Keratinocyte (primary cell): Measurements from ENCODE around the gene ODAD3. TPM values are rescaled to one million over a fixed set of nuclear protein-coding genes. Genes with fewer than 3 reads are reported as not detected.
A peak's percentile ranks its signal among the peaks of the same experiment; 100 is the strongest.

ENCODE experiments used
- DNase-seq: peaks from one replicate; pipeline ENCODE4 v3.0.0-alpha.2; 2011; ENCODE audit warnings: low read depth, missing footprints, low spot score
- FAIRE-seq: peaks from 2 replicates; lab custom pipeline; 2011; peaks lifted over from hg19 to GRCh38; lab: Jason Lieb, UNC
- H2AFZ ChIP-seq: 2 replicates; pipeline ENCODE4 v1.6.0; 2012; ENCODE audit warnings: low read length, control low read depth, inconsistent platforms; ENCODE audit not compliant: control insufficient read depth
- H3K27ac ChIP-seq: 2 replicates; pipeline ENCODE4 v1.5.1; 2011; ENCODE audit warnings: low read length; ENCODE audit not compliant: control insufficient read depth, insufficient read depth
- H3K27me3 ChIP-seq: 3 replicates; pipeline ENCODE4 v1.6.0; 2011; ENCODE audit warnings: low read length; ENCODE audit not compliant: control insufficient read depth, insufficient read depth; ENCODE audit errors: extremely low read depth
- H3K36me3 ChIP-seq, 2 experiments: 2 replicates in 1 of 2; 3 replicates in 1 of 2; pipeline ENCODE4 v1.5.1; 2011; ENCODE audit warnings: low read length in 2 of 2, mild to moderate bottlenecking in 1 of 2; ENCODE audit not compliant: control insufficient read depth in 2 of 2, insufficient read depth in 2 of 2; ENCODE audit errors: extremely low read depth in 1 of 2
- H3K4me1 ChIP-seq: 3 replicates; pipeline ENCODE4 v1.5.1; 2011; ENCODE audit warnings: low read length; ENCODE audit not compliant: control insufficient read depth, insufficient read depth; ENCODE audit errors: extremely low read depth
- H3K4me2 ChIP-seq: 3 replicates; pipeline ENCODE4 v1.6.0; 2011; ENCODE audit warnings: low read depth, low read length; ENCODE audit not compliant: control insufficient read depth, insufficient read depth; ENCODE audit errors: extremely low read depth
- H3K4me3 ChIP-seq, 3 experiments: fragments of 200-600 bp in 1 of 3; sonication (generic) in 1 of 3; 2 replicates in 2 of 3; 3 replicates in 1 of 3; pipeline ENCODE4 v1.5.1; 2011 to 2016; ENCODE audit warnings: low read length in 3 of 3, mild to moderate bottlenecking in 3 of 3, control low read depth in 2 of 3, inconsistent platforms in 1 of 3, low read depth in 1 of 3, mixed read lengths in 1 of 3, mixed run types in 1 of 3, moderate library complexity in 1 of 3; ENCODE audit not compliant: control insufficient read depth in 2 of 3, insufficient read depth in 2 of 3; ENCODE audit errors: extremely low read depth in 1 of 3
- H3K79me2 ChIP-seq: 2 replicates; pipeline ENCODE4 v1.6.0; 2012; ENCODE audit warnings: low read length; ENCODE audit not compliant: control insufficient read depth, insufficient read depth
- H3K9ac ChIP-seq: 3 replicates; pipeline ENCODE4 v1.6.0; 2011; ENCODE audit warnings: low read length; ENCODE audit not compliant: control insufficient read depth, insufficient read depth; ENCODE audit errors: extremely low read depth
- H3K9me1 ChIP-seq: 3 replicates; pipeline ENCODE4 v1.6.0; 2011; ENCODE audit warnings: low read length; ENCODE audit not compliant: control insufficient read depth, insufficient read depth; ENCODE audit errors: extremely low read depth
- H3K9me3 ChIP-seq: 2 replicates; pipeline ENCODE4 v1.5.1; 2012; ENCODE audit warnings: low read depth, low read length; ENCODE audit not compliant: control insufficient read depth
- H4K20me1 ChIP-seq: 3 replicates; pipeline ENCODE4 v1.6.0; 2011; ENCODE audit warnings: low read length; ENCODE audit not compliant: control insufficient read depth, insufficient read depth; ENCODE audit errors: extremely low read depth
- CTCF ChIP-seq, 3 experiments: IDR thresholded peaks in 1 of 3; conservative IDR thresholded peaks in 1 of 3; optimal IDR thresholded peaks in 1 of 3; 2 replicates in 2 of 3; 3 replicates in 1 of 3; pipeline versions ENCODE3 to v1.5.1; 2011; ENCODE audit warnings: low read length in 3 of 3, mild to moderate bottlenecking in 3 of 3, moderate library complexity in 2 of 3, control low read depth in 1 of 3, inconsistent platforms in 1 of 3; ENCODE audit not compliant: insufficient read depth in 2 of 3; ENCODE audit errors: extremely low read depth in 1 of 3
- EZH2 ChIP-seq: IDR thresholded peaks from one replicate; pipeline ENCODE4 v1.6.1; 2012; ENCODE audit warnings: inconsistent platforms, mild to moderate bottlenecking, low read length, moderate library complexity
- dilution Hi-C: fragments of 300-500 bp; cut with MboI; formaldehyde crosslinking; loops from one replicate; pipeline ENCODE4 v1.7.0; 2020; ENCODE audit warnings: low sequenced_read_pairs; ENCODE audit not compliant: extremely low pct_ligation_motif_present
- polyA plus RNA-seq, 5 experiments: library from polyadenylated mRNA; depleted of rRNA in 3 of 5; stranded (reverse) in 3 of 5; stranded (forward) in 1 of 5; unstranded in 1 of 5; fragments of >200 nt; gene quantifications; 1 replicate in 1 of 5; 2 replicates in 3 of 5; 3 replicates in 1 of 5; pipeline versions ENCODE4 v1.2.1 to v1.2.3, GENCODE V29; 2011 to 2012; ENCODE audit warnings: missing spikeins in 2 of 5, low read depth in 1 of 5, low replicate concordance in 1 of 5

ODAD3 gene
- polyA plus RNA-seq, 1 donor (not counting 4 experiments of a cell fraction or from before 2014, with no cell fraction given): 0.09 TPM

DNA sequence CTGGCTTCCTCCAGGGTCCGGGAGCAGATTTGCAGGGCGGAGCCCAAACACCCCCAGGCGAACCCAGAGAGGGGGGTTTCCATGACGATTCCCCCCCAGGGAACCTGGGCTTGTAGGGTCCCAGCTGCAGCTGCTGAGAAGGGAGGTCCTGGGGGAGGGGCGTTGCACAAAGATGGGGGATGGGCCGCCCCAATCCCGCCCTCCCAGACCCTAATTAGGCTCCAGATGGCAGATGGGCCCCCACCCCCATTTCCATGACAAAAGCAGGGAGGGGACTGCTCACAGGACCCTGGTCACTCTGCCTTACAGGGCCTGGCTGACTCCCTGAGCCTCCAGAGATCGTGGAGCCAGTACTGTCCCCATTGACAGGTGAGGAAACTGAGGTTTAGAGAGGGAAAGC, 30.7 kb upstream of the ODAD3 start:
- Histone ChIP-seq H3K9me3 (no peaks in the 10 kb centered on the region), H3K27me3 (no peaks in the 10 kb centered on the region), H3K4me3 (no peak overlapping the region), H3K9me1 (no peaks in the 10 kb centered on the region), H3K79me2 (no peaks in the 10 kb centered on the region), H4K20me1 (no peaks in the 10 kb centered on the region), H3K36me3 (no peaks in the 10 kb centered on the region), H3K4me2 (no peak overlapping the region), H3K9ac (no peak overlapping the region), H2AFZ (no peak overlapping the region), H3K4me1 (no peaks in the 10 kb centered on the region), H3K27ac (no peak overlapping the region)
- FAIRE-seq: no peak
- no peak for DNase-seq
- TF ChIP-seq EZH2 (no peak), CTCF (optimal IDR thresholded peaks at IDR 0.05 in 1 of 3, IDR thresholded peaks at IDR 0.05 in 1 of 3, conservative IDR thresholded peaks at IDR 0.05 in 1 of 3; ENCODE audit: extremely low read depth in 1 of 3, insufficient read depth in 2 of 3, low read length in 3 of 3) (no peak)
- dilution Hi-C loops: no loop called here

DNA sequence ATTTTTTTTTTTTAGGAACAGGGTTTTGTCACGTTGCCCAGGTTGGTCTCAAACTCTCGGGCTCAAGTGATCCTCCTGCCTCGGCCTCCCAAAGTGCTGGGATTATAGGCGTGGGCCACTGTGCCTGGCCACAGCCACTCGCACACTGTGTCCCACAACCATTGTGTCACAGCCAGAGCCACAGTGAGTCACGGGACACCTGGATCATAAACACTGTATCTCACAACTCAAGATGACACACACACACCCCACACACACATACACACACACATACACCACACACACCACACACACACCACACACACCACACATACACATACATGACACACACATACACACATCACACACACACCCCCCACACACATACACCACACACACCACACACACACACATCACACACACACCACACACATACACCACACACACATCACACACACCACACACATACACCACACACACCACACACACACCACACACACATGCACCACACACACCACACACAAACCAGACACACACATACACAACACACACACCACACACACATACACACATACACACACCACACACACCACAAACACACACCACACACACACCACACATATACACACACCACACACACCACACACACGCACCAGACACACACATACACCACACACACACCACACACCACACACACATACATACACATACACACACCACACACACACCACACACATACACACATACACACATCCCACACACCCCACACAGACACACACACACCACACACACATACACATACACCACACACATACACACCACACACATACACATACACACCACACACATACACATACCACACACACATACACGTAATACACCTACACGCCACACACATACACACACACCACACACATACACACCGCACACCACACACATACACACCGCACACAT, 29.7 kb upstream of the ODAD3 start:
- Histone ChIP-seq H2AFZ (no peak overlapping the region), H3K79me2 (no peaks in the 10 kb centered on the region), H3K27ac (no peak overlapping the region), H3K9ac (no peak overlapping the region), H3K9me3 (no peaks in the 10 kb centered on the region), H3K27me3 (no peaks in the 10 kb centered on the region), H4K20me1 (no peaks in the 10 kb centered on the region), H3K9me1 (no peaks in the 10 kb centered on the region), H3K4me3 (no peak overlapping the region), H3K36me3 (no peaks in the 10 kb centered on the region), H3K4me2 (no peak overlapping the region), H3K4me1 (no peaks in the 10 kb centered on the region)
- DNase-seq: no peak
- dilution Hi-C loops: no loop called here
- peak; percentile 49 for FAIRE-seq
- no peak for TF ChIP-seq CTCF (optimal IDR thresholded peaks at IDR 0.05 in 1 of 3, IDR thresholded peaks at IDR 0.05 in 1 of 3, conservative IDR thresholded peaks at IDR 0.05 in 1 of 3; ENCODE audit: extremely low read depth in 1 of 3, insufficient read depth in 2 of 3, low read length in 3 of 3)
- TF ChIP-seq EZH2: no peak
